SK-N-SH treated with all-trans-retinoic acid at 6 μM for 48 hours (cell line): ENCODE measurements around the gene PRKCB.
A peak's percentile ranks its signal among the peaks of the same experiment; 100 is the strongest.

ENCODE experiments used
- ATAC-seq: fragments of 200-7000 bp; cut with Tn5 transposase; 3 replicates; pipeline ENCODE4 v1.9.1; 2020; ENCODE audit warnings: mild to moderate bottlenecking, moderate library complexity
- ARNTL ChIP-seq: fragments of 450-650 bp; formaldehyde crosslinking; IDR thresholded peaks from 2 replicates; pipeline ENCODE4 v1.5.0; 2020; ENCODE audit warnings: low read depth, mild to moderate bottlenecking, moderate library complexity, borderline replicate concordance
- BACH2 ChIP-seq: fragments of 250-450 bp; sonication (Bioruptor Pico); IDR thresholded peaks from 2 replicates; pipeline ENCODE4 v1.9.0; 2021; ENCODE audit warnings: mild to moderate bottlenecking, borderline replicate concordance
- CSDC2 ChIP-seq: fragments of 250-450 bp; sonication (Bioruptor Pico); IDR thresholded peaks from 2 replicates; pipeline ENCODE4 v1.5.0; 2020; ENCODE audit warnings: mild to moderate bottlenecking, moderate library complexity
- ESRRG ChIP-seq: fragments of 250-450 bp; sonication (Bioruptor Pico); IDR thresholded peaks from 2 replicates; pipeline ENCODE4 v1.6.1; 2021; ENCODE audit warnings: mild to moderate bottlenecking
- ISL1 ChIP-seq: fragments of 250-450 bp; sonication (Bioruptor Pico); IDR thresholded peaks from 2 replicates; pipeline ENCODE4 v2.1.2; 2022; ENCODE audit warnings: mild to moderate bottlenecking, moderate library complexity
- OSR1 ChIP-seq: fragments of 250-450 bp; sonication (Bioruptor Pico); IDR thresholded peaks from 2 replicates; pipeline ENCODE4 v1.8.0; 2022; ENCODE audit warnings: moderate library complexity, mild to moderate bottlenecking, inconsistent platforms
- PPARA ChIP-seq: fragments of 250-450 bp; sonication (Bioruptor Pico); IDR thresholded peaks from 2 replicates; pipeline ENCODE4 v1.5.0; 2020; ENCODE audit warnings: mild to moderate bottlenecking, borderline replicate concordance
- RARB ChIP-seq: fragments of 250-450 bp; sonication (Bioruptor Pico); IDR thresholded peaks from 2 replicates; pipeline ENCODE4 v1.8.0; 2021; ENCODE audit warnings: mild to moderate bottlenecking, moderate library complexity
- SNAI2 ChIP-seq: fragments of 250-450 bp; sonication (Bioruptor Pico); IDR thresholded peaks from 2 replicates; pipeline ENCODE4 v1.5.0; 2020; ENCODE audit warnings: mild to moderate bottlenecking, moderate library complexity
- TCF4 ChIP-seq: fragments of 250-450 bp; sonication (Bioruptor Pico); IDR thresholded peaks from 2 replicates; pipeline ENCODE4 v1.8.0; 2021; ENCODE audit warnings: mild to moderate bottlenecking, moderate library complexity, borderline replicate concordance
- TOX ChIP-seq: fragments of 250-450 bp; sonication (Bioruptor Pico); IDR thresholded peaks from 2 replicates; pipeline ENCODE4 v1.8.0; 2021; ENCODE audit warnings: mild to moderate bottlenecking, moderate library complexity, borderline replicate concordance
- ZC3H10 ChIP-seq: fragments of 250-450 bp; sonication (Bioruptor Pico); IDR thresholded peaks from 2 replicates; pipeline ENCODE4 v1.5.1; 2021; ENCODE audit warnings: mild to moderate bottlenecking, moderate library complexity
- ZFP3 ChIP-seq: fragments of 250-450 bp; sonication (Bioruptor Pico); IDR thresholded peaks from 2 replicates; pipeline ENCODE4 v1.5.0; 2020; ENCODE audit warnings: mild to moderate bottlenecking, moderate library complexity
- ZNF565 ChIP-seq: fragments of 450-650 bp; formaldehyde crosslinking; conservative IDR thresholded peaks from 2 replicates; pipeline ENCODE4 v1.5.0; 2020; ENCODE audit warnings: low read depth, mild to moderate bottlenecking, moderate library complexity
- ZNF70 ChIP-seq: fragments of 450-650 bp; formaldehyde crosslinking; IDR thresholded peaks from 2 replicates; pipeline ENCODE4 v1.5.0; 2020; ENCODE audit warnings: mild to moderate bottlenecking, moderate library complexity
- ZNF8 ChIP-seq: fragments of 450-650 bp; formaldehyde crosslinking; IDR thresholded peaks from 2 replicates; pipeline ENCODE4 v1.5.0; 2020; ENCODE audit warnings: mild to moderate bottlenecking, moderate library complexity
- TF ChIP-seq, protein P1 (sequence below): fragments of 250-450 bp; sonication (Bioruptor Pico); IDR thresholded peaks from 2 replicates; pipeline ENCODE4 v1.5.0; 2020; ENCODE audit warnings: mild to moderate bottlenecking, moderate library complexity
- TF ChIP-seq, protein P2 (sequence below): fragments of 250-450 bp; sonication (Bioruptor Pico); IDR thresholded peaks from 2 replicates; pipeline ENCODE4 v1.5.1; 2020; ENCODE audit warnings: low read depth, mild to moderate bottlenecking, moderate library complexity
- TF ChIP-seq, protein P3 (sequence below): fragments of 250-450 bp; sonication (Bioruptor Pico); IDR thresholded peaks from 2 replicates; pipeline ENCODE4 v1.8.0; 2021; ENCODE audit warnings: low read depth, mild to moderate bottlenecking, moderate library complexity, borderline replicate concordance
- TF ChIP-seq, protein P4 (sequence below): fragments of 250-450 bp; sonication (Bioruptor Pico); IDR thresholded peaks from 2 replicates; pipeline ENCODE4 v1.8.0; 2020; ENCODE audit warnings: mild to moderate bottlenecking, moderate library complexity, borderline replicate concordance
- TF ChIP-seq, protein P5 (sequence below): fragments of 250-450 bp; sonication (Bioruptor Pico); IDR thresholded peaks from 2 replicates; pipeline ENCODE4 v1.5.1; 2021; ENCODE audit warnings: mild to moderate bottlenecking, moderate library complexity

The PRKCB gene

DNA sequence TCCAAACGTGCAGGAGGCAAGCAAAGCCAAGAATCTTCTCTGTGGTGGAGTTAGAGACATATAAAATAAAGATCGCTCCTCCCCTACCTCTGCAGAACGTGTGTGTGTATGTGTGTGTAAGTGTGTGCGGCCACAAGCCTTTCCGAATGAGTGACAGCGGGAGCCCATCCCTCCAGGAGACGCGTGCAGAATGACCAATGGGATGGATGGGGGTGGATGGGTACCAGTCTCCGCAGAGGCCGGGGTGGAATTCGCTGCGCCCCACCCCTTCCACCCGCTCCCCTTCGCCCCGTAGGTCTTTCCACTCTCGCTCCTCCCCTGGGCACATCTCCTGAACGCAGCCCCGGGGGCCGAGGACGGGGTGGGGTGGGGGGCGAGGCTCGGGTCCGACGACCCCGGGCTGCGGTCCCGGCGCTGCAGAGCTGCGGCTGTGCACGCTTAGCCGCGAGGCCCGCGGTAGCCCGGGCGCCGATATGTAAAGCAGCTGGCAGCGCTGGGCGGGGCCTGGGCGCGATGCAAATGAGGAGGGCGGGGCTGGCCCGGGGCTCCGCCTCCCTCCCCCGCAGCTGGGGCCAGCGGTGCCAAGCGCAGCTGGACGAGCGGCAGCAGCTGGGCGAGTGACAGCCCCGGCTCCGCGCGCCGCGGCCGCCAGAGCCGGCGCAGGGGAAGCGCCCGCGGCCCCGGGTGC, at the start of gene PRKCB:
Gene PRKCB, plus strand, starts transcription at position 594 of the 688 bp plus-strand sequence.
- TF ChIP-seq OSR1 (CRISPR knock-in tag) (no peak), ZNF565 (CRISPR knock-in tag) (no peak), TOX (no peak), SNAI2 (CRISPR knock-in tag) (no peak), CSDC2 (CRISPR knock-in tag) (no peak), ZNF8 (CRISPR knock-in tag) (no peak), RARB (no peak), ISL1 (CRISPR knock-in tag) (no peak)
- TF ChIP-seq, protein P1, sequence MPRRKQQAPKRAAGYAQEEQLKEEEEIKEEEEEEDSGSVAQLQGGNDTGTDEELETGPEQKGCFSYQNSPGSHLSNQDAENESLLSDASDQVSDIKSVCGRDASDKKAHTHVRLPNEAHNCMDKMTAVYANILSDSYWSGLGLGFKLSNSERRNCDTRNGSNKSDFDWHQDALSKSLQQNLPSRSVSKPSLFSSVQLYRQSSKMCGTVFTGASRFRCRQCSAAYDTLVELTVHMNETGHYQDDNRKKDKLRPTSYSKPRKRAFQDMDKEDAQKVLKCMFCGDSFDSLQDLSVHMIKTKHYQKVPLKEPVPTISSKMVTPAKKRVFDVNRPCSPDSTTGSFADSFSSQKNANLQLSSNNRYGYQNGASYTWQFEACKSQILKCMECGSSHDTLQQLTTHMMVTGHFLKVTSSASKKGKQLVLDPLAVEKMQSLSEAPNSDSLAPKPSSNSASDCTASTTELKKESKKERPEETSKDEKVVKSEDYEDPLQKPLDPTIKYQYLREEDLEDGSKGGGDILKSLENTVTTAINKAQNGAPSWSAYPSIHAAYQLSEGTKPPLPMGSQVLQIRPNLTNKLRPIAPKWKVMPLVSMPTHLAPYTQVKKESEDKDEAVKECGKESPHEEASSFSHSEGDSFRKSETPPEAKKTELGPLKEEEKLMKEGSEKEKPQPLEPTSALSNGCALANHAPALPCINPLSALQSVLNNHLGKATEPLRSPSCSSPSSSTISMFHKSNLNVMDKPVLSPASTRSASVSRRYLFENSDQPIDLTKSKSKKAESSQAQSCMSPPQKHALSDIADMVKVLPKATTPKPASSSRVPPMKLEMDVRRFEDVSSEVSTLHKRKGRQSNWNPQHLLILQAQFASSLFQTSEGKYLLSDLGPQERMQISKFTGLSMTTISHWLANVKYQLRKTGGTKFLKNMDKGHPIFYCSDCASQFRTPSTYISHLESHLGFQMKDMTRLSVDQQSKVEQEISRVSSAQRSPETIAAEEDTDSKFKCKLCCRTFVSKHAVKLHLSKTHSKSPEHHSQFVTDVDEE (CRISPR knock-in tag), result no peak
- TF ChIP-seq, protein P2, sequence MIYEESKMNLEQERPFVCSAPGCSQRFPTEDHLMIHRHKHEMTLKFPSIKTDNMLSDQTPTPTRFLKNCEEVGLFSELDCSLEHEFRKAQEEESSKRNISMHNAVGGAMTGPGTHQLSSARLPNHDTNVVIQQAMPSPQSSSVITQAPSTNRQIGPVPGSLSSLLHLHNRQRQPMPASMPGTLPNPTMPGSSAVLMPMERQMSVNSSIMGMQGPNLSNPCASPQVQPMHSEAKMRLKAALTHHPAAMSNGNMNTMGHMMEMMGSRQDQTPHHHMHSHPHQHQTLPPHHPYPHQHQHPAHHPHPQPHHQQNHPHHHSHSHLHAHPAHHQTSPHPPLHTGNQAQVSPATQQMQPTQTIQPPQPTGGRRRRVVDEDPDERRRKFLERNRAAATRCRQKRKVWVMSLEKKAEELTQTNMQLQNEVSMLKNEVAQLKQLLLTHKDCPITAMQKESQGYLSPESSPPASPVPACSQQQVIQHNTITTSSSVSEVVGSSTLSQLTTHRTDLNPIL (CRISPR knock-in tag), result no peak
- TF ChIP-seq, protein P3, sequence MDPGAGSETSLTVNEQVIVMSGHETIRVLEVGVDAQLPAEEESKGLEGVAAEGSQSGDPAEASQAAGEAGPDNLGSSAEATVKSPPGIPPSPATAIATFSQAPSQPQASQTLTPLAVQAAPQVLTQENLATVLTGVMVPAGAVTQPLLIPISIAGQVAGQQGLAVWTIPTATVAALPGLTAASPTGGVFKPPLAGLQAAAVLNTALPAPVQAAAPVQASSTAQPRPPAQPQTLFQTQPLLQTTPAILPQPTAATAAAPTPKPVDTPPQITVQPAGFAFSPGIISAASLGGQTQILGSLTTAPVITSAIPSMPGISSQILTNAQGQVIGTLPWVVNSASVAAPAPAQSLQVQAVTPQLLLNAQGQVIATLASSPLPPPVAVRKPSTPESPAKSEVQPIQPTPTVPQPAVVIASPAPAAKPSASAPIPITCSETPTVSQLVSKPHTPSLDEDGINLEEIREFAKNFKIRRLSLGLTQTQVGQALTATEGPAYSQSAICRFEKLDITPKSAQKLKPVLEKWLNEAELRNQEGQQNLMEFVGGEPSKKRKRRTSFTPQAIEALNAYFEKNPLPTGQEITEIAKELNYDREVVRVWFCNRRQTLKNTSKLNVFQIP, result no peak
- TF ChIP-seq, protein P4, sequence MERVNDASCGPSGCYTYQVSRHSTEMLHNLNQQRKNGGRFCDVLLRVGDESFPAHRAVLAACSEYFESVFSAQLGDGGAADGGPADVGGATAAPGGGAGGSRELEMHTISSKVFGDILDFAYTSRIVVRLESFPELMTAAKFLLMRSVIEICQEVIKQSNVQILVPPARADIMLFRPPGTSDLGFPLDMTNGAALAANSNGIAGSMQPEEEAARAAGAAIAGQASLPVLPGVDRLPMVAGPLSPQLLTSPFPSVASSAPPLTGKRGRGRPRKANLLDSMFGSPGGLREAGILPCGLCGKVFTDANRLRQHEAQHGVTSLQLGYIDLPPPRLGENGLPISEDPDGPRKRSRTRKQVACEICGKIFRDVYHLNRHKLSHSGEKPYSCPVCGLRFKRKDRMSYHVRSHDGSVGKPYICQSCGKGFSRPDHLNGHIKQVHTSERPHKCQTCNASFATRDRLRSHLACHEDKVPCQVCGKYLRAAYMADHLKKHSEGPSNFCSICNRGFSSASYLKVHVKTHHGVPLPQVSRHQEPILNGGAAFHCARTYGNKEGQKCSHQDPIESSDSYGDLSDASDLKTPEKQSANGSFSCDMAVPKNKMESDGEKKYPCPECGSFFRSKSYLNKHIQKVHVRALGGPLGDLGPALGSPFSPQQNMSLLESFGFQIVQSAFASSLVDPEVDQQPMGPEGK (CRISPR knock-in tag), result no peak
- TF ChIP-seq, protein P5, sequence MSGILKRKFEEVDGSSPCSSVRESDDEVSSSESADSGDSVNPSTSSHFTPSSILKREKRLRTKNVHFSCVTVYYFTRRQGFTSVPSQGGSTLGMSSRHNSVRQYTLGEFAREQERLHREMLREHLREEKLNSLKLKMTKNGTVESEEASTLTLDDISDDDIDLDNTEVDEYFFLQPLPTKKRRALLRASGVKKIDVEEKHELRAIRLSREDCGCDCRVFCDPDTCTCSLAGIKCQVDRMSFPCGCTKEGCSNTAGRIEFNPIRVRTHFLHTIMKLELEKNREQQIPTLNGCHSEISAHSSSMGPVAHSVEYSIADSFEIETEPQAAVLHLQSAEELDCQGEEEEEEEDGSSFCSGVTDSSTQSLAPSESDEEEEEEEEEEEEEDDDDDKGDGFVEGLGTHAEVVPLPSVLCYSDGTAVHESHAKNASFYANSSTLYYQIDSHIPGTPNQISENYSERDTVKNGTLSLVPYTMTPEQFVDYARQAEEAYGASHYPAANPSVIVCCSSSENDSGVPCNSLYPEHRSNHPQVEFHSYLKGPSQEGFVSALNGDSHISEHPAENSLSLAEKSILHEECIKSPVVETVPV (CRISPR knock-in tag), result no peak
- ATAC-seq, result peak; percentile 76

DNA sequence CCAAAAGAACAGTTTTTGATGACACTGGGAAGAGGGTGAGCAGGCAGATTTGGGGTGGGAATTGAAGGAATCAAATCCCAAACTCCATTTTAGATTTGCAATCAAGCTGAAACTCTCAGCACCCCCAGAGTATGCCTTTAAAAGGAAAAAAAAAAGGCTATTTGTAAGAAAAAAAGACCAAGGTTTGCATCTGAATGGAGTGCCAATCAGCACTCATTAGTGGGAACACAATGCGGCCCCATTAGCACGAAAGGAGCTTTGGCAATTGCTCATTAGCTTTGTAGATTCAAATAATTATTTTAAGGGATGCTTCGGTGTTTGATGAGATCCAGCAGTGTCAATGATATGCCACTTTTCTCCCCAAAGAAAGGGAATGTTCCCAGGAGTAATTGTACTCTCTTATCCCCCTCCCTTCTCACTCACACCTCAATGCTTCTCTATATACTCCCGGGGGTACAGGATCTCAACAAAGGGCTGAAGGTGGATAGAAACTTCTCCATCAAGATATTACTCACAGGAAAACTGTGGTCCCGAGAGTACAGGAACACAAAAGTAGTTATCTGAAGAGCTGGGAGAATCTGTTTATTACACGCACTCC, 48.7 kb upstream of the PRKCB start:
- no peak for ATAC-seq

More for the DNA sequence above, 48.7 kb upstream of the PRKCB start:
- TF ChIP-seq ZC3H10 (CRISPR knock-in tag), result no peak
- no peak for TF ChIP-seq ARNTL (CRISPR knock-in tag)
- TF ChIP-seq BACH2 (CRISPR knock-in tag), result no peak
- TF ChIP-seq ESRRG, result no peak
- TF ChIP-seq TOX, result no peak
- no peak for TF ChIP-seq PPARA (CRISPR knock-in tag)
- no peak for TF ChIP-seq SNAI2 (CRISPR knock-in tag)
- TF ChIP-seq, protein P4 (CRISPR knock-in tag), result no peak
- TF ChIP-seq, protein P3, result no peak
- no peak for TF ChIP-seq ZFP3 (CRISPR knock-in tag)
- TF ChIP-seq TCF4 (CRISPR knock-in tag), result no peak
- TF ChIP-seq ZNF70 (CRISPR knock-in tag), result no peak
- TF ChIP-seq ISL1 (CRISPR knock-in tag), result no peak
- TF ChIP-seq, protein P5 (CRISPR knock-in tag), result no peak
- TF ChIP-seq CSDC2 (CRISPR knock-in tag), result no peak
